ENCODE measurements around the gene TM9SF1.
A peak's percentile ranks its signal among the peaks of the same experiment; 100 is the strongest.

Gene TM9SF1

GRCh38 chr14:24178399-24179178 lies 16.7 kb downstream of the TM9SF1 start:
- no peak for DNase-seq

GRCh38 chr14:24177891-24178290 lies 17.4 kb downstream of the TM9SF1 start:
- no peak for DNase-seq

GRCh38 chr14:24177041-24177825 lies 18.0 kb downstream of the TM9SF1 start:
- DNase-seq, result no peak

GRCh38 chr14:24176599-24176998 lies 18.6 kb downstream of the TM9SF1 start:
- no peak for DNase-seq

- no peak for DNase-seq
Observed at GRCh38 chr14:24172871-24173281, 22.4 kb downstream of the TM9SF1 start.

- no peak for DNase-seq
Observed at GRCh38 chr14:24172261-24172860, 22.9 kb downstream of the TM9SF1 start.

GRCh38 chr14:24171422-24172260 lies 23.6 kb downstream of the TM9SF1 start, which contains the start of gene REC8:
Gene REC8, plus strand, starts transcription at chr14:24172080. Its CDS starts 473 bp downstream, at chr14:24172553.
- DNase-seq, result peak; percentile 66

- no peak for DNase-seq
Observed at GRCh38 chr14:24167469-24168114, 27.6 kb downstream of the TM9SF1 start.

GRCh38 chr14:24165785-24166184 lies 29.5 kb downstream of the TM9SF1 start:
- no peak for DNase-seq

- no peak for DNase-seq
Observed at GRCh38 chr14:24164518-24164991, 30.7 kb downstream of the TM9SF1 start.

- peak; percentile 25 for DNase-seq
Observed at GRCh38 chr14:24162093-24162492, 33.1 kb downstream of the TM9SF1 start.

GRCh38 chr14:24160850-24161804 lies 34.1 kb downstream of the TM9SF1 start, which contains the start of gene IRF9:
Gene IRF9, plus strand, starts transcription at chr14:24161265. Its CDS starts 880 bp downstream, at chr14:24162145.
- peak; percentile 93 for DNase-seq

GRCh38 chr14:24160499-24160849 lies 34.8 kb downstream of the TM9SF1 start:
- no peak for DNase-seq

- no peak for DNase-seq
Observed at GRCh38 chr14:24159777-24160498, 35.3 kb downstream of the TM9SF1 start.

- no peak for DNase-seq
Observed at GRCh38 chr14:24157331-24157730, 37.9 kb downstream of the TM9SF1 start.

- DNase-seq, result no peak
Observed at GRCh38 chr14:24156840-24157239, 38.4 kb downstream of the TM9SF1 start.

- DNase-seq, result no peak
Observed at GRCh38 chr14:24155100-24155499, 40.1 kb downstream of the TM9SF1 start.

GRCh38 chr14:24151404-24152080 lies 43.7 kb downstream of the TM9SF1 start:
- DNase-seq, result no peak

GRCh38 chr14:24150993-24151392 lies 44.2 kb downstream of the TM9SF1 start:
- no peak for DNase-seq
